Activated T-cell treated with anti-CD3 and anti-CD28 coated beads, Interleukin-2, amount 50 U/mL, for 72 hours (primary cell): ENCODE data around the gene ARHGAP15. TPM values are rescaled to one million over a fixed set of nuclear protein-coding genes. Genes with fewer than 3 reads are reported as not detected.

Experiments
- ATAC-seq, 2 donors: fragments of 150-1000 bp; cut with Tn5 transposase; replicated peaks in 1 of 2; 2 replicates each; pipeline ENCODE4 v1.10.0; 2021; ENCODE audit warnings: moderate library complexity in 2 of 2, mild to moderate bottlenecking in 1 of 2
- DNase-seq, 2 donors: peaks; one replicate each; pipeline ENCODE4 v3.0.0; 2021 to 2022; ENCODE audit warnings: mixed read lengths in 1 of 2
- H3K27ac Mint-ChIP-seq: one replicate; pipeline ENCODE4 v1.8.0; 2022; ENCODE audit warnings: mild to moderate bottlenecking, moderate library complexity, mixed read lengths
- H3K27me3 Mint-ChIP-seq: one replicate; pipeline ENCODE4 v1.8.0; 2022; ENCODE audit warnings: low read depth, mixed read lengths
- H3K36me3 Mint-ChIP-seq, 2 donors: one replicate each; pipeline ENCODE4 v1.8.0; 2022; ENCODE audit warnings: mixed read lengths in 2 of 2, mild to moderate bottlenecking in 1 of 2; ENCODE audit not compliant: insufficient read depth in 2 of 2
- H3K4me1 Mint-ChIP-seq: one replicate; pipeline ENCODE4 v1.8.0; 2022; ENCODE audit warnings: low read depth, mixed read lengths
- H3K4me3 Mint-ChIP-seq, 2 donors: one replicate each; pipeline ENCODE4 v1.8.0; 2022; ENCODE audit warnings: mild to moderate bottlenecking in 2 of 2, mixed read lengths in 2 of 2, moderate library complexity in 2 of 2
- H3K9me3 Mint-ChIP-seq, 2 donors: one replicate each; pipeline ENCODE4 v1.8.0; 2022; ENCODE audit warnings: mixed read lengths in 2 of 2
- total RNA-seq, 2 donors: library from RNA; stranded (reverse); gene quantifications; one replicate each; pipeline ENCODE4 v1.2.3, GENCODE V29; 2022

Gene ARHGAP15
- total RNA-seq, 2 donors from 2014 or later, result 94.6 to 111 TPM

DNA sequence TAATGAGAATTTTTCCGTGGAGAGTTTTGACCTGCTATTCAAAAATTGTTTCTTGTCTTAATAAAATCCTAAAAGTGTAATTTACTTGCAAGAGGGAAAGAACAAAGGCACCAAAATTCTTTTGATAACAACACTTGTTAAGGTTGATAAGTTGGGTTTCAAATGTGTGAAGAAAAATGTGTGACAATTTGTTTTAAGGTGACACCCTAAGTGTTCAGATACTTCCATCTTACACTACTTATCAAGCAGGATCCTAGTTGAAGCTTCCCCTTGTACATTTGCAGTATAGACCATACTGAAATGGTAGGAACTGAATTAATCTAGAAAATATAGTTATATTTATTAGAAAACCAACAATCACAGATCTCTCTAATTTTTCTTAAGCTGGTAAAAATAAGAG is 204.6 kb downstream of the ARHGAP15 start:
- H3K36me3 Mint-ChIP-seq, result peaks cover 0 to 3% of the 10 kb centered on the region in 2 donors
- H3K4me1 Mint-ChIP-seq, result peaks cover 32% of the 10 kb centered on the region
- no peak for ATAC-seq
- no peaks in the 10 kb centered on the region for H3K27me3 Mint-ChIP-seq
- DNase-seq, result no peak
- no peaks in the 10 kb centered on the region for H3K9me3 Mint-ChIP-seq
- H3K4me3 Mint-ChIP-seq, result no peak overlapping the region
- H3K27ac Mint-ChIP-seq, result no peak overlapping the region

DNA sequence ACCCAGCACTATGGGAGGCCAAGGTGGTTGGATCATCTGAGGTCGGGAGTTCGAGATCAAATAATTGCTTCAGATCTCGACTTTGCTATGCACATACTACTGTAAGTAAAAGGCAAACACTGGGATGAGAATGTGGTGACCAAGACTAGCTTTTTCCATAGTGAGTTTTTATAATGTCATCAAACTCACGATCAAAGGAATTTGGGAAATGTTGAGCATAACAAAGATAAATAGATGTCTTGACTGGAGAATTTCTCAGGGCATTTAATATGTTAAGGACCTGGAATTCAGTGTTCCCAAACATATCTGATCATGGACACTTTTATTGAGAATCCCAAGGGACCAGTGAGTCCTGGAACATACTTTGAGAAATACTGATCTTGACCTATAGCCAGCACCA is 205.6 kb downstream of the ARHGAP15 start:
- peaks cover 32% of the 10 kb centered on the region for H3K4me1 Mint-ChIP-seq
- H3K27me3 Mint-ChIP-seq, result no peaks in the 10 kb centered on the region
- H3K9me3 Mint-ChIP-seq, result no peaks in the 10 kb centered on the region
- peaks cover 0 to 2% of the 10 kb centered on the region in 2 donors for H3K36me3 Mint-ChIP-seq
- no peak overlapping the region for H3K27ac Mint-ChIP-seq
- no peak for ATAC-seq
- DNase-seq, result no peak
- H3K4me3 Mint-ChIP-seq, result no peak overlapping the region

DNA sequence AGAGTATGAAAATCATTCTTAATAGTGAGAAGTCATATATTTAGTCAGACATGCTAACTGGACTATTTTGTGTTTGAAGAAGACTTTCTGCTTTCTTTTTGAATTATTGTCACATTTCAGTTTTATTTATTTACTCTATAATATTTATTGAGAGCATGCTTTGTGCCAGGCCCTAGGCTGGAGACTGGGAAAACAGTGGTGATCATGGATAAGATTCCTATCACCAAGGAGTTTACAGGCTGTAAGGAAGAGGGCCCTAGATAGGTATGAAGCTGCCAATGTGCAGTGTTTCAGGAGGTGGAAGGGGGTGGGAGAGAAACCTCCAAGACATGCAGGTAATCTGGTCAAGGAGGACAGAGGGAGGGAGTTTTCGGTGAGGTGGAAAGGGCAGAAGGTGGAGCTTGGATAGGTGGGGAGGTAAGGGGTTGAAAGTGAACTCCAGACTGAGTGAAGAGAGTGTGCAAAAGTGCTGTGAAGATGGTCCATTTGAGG is 207.5 kb downstream of the ARHGAP15 start:
- no peak overlapping the region for H3K4me3 Mint-ChIP-seq
- H3K36me3 Mint-ChIP-seq, result peaks cover 0 to 2% of the 10 kb centered on the region in 2 donors
- no peaks in the 10 kb centered on the region for H3K9me3 Mint-ChIP-seq
- DNase-seq (no peak), ATAC-seq (no peak)
- H3K27ac Mint-ChIP-seq, result no peak overlapping the region
- H3K4me1 Mint-ChIP-seq, result peaks cover 31% of the 10 kb centered on the region
- no peaks in the 10 kb centered on the region for H3K27me3 Mint-ChIP-seq

DNA sequence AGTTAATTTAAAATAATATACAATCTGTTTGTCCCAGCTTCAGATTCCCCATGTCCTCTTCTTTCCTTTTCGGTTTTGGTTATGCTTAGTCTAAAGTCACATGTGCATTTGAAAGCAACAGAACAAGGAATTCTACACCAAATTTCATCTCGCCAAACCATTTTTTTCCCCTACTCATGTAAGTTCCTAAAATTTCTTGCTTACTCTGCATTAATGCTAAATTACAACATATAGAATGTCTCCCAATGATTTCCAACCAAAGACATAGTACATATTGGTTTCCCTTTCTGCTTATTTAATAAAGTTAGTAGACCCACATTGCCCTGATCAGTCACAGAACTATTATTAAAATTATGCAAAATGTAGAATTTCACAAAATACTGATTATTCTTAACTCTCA is 212.3 kb downstream of the ARHGAP15 start:
- Mint-ChIP-seq H3K27ac (no peak overlapping the region), H3K9me3 (no peaks in the 10 kb centered on the region)

DNA sequence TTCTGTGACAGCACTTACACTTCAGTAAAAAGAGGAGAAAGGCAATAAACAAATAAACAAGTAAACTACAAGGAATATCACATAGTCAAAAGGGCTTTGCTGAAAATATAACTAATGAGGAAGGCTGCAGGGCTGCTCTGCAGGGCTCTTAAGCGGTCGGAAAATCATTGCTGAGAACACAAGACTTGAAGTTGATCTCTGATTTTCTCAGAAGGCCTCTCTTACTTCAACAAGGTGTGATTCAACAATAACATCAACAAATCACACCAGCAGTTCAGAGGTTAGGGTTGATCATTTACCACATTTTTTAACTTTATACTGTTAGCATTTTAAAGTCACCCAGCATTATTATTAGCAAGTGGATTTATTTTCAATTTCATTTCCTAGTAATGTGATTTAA is 215.6 kb downstream of the ARHGAP15 start:
- Mint-ChIP-seq H3K27ac (no peak overlapping the region), H3K4me1 (peaks cover 6% of the 10 kb centered on the region), H3K4me3 (no peak overlapping the region), H3K27me3 (no peaks in the 10 kb centered on the region), H3K9me3 (no peaks in the 10 kb centered on the region), H3K36me3 (peaks cover 0 to 2% of the 10 kb centered on the region in 2 donors)
- DNase-seq (no peak), ATAC-seq (no peak)

More for the DNA sequence above, 212.3 kb downstream of the ARHGAP15 start:
- Mint-ChIP-seq H3K4me3 (no peak overlapping the region), H3K36me3 (peaks cover 0 to 2% of the 10 kb centered on the region in 2 donors), H3K4me1 (peaks cover 12% of the 10 kb centered on the region), H3K27me3 (no peaks in the 10 kb centered on the region)
- ATAC-seq (no peak), DNase-seq (no peak)

DNA sequence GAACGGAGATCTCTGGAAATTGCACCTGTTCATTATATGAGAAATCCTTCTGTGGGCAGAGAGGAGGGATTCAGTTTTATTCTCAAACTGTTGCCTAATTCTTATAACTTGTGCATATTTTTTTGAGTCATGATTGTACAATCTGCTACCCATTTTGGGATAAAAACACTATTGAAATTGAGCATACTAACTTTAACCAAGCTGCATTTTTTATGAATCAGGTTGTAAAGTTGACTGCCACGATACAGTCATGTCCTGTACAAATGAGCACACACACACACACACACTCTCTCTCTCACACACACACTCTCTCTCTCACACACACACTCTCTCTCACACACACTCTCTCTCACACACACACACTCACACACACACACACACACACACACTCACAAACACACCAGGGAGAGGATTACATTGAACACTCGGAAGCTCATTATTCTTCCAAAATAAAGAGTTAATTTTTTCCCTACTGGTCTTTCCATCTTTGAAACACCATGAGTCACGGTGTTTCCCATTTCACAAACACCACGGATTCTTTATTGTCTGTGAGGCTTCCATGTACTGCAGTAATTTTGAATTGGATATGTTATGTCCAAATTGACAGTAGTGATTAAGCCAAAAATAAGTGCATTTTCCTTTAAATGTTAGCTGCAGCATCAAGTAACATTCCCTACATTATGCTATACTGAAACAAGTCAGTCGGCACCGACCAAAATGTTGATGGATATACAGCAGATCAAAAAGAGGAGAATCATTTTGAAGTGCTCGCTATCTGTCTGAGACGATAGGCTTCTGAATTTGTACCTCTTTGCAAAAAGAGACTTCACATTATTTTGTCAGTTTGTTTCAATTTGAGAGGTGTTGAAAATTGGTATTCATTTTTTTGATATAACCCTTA is 216.9 kb downstream of the ARHGAP15 start:
- H3K27me3 Mint-ChIP-seq, result no peaks in the 10 kb centered on the region

DNA sequence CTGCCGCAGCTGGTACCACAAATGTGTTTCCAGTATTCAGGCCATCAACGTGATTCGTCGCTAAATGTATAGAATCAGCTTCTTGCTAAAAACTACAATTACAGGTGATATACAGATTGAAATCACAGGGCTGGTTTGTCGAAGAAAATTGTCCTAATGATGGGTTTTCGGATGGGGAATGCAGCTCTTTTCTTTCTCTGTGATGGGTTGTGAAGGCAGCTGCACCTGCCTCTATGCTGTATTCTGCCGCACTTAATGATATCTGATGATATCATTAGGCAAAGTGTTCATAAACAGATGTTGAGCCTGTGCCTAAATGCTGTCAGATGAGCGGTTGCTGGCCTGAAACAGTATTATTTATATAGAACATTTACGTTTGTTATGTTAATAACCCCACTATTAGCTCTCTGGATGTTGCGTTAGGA is 218.1 kb downstream of the ARHGAP15 start:
- Mint-ChIP-seq H3K27me3 (no peaks in the 10 kb centered on the region), H3K4me3 (no peak overlapping the region), H3K27ac (no peak overlapping the region), H3K36me3 (peaks cover 0 to 2% of the 10 kb centered on the region in 2 donors), H3K9me3 (no peaks in the 10 kb centered on the region), H3K4me1 (peaks cover 6% of the 10 kb centered on the region)
- DNase-seq (no peak), ATAC-seq (no peak)

More for the DNA sequence above, 216.9 kb downstream of the ARHGAP15 start:
- Mint-ChIP-seq H3K4me1 (peaks cover 6% of the 10 kb centered on the region), H3K4me3 (no peak overlapping the region), H3K9me3 (no peaks in the 10 kb centered on the region), H3K27ac (peak overlapping the region; percentile 0), H3K36me3 (peaks cover 0 to 2% of the 10 kb centered on the region in 2 donors)
- ATAC-seq, result no peak
- no peak for DNase-seq

DNA sequence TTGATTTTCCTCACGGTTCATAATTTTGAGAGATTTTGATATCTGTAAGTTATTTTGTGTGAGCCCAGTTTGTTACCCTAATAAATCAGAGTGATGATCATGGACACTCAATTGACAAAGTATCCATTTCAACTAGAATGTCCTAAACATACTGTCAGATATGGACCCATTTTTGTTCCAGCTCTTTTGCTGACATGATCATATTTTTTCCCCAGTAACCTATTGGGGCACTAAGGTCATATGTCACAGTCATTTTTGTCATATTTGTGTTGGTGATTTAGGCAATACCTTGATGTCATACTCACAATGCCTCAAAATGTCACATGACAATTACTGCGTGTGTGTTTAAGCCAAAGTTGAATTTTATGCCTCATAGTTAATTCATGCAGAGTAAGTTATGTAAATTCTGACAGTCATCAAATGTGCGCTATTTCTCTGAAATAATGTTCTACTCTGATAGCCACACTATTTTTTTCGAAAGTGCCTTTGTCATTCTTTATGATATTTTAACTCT is 218.7 kb downstream of the ARHGAP15 start:
- Mint-ChIP-seq H3K4me3 (no peak overlapping the region), H3K9me3 (no peaks in the 10 kb centered on the region), H3K27me3 (no peaks in the 10 kb centered on the region), H3K4me1 (peaks cover 4% of the 10 kb centered on the region), H3K27ac (no peak overlapping the region), H3K36me3 (peaks cover 0 to 2% of the 10 kb centered on the region in 2 donors)
- DNase-seq (no peak), ATAC-seq (no peak)

DNA sequence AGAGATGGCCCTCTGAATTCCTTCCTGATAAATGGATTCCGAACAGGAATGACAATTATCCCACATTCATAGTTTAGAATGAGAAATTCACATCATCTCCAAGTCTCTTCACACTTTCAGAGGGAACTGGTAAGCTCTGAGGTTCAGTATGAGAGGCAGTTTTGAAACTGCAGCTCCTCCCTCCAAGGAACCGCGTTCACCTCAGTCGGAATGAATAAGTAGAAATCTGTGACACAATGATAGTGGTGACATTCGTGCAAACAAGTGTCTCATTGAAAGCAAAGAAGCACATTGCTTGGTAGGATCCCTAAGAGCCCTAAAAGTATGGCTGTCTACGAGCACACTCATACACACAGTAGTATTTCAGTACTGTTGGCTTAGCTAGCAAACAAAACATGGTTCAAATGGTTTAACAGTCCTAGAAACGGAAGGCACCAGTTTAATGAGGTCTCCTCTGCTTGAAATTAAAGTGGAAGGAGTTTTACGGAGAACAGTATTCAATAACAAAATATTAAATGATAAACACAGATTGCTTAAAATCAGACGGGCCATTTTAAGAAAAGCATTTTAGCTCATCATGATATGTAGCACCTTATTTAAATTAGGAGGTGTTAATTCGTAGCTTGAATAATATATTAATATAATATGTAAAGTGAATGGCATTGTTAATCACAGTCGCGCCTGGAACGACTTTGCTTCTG is 225.0 kb downstream of the ARHGAP15 start:
- DNase-seq, result no peak
- H3K36me3 Mint-ChIP-seq, result no peaks in the 10 kb centered on the region
- peak overlapping the region; percentile 54 for H3K27ac Mint-ChIP-seq
- no peak overlapping the region for H3K4me3 Mint-ChIP-seq
- no peaks in the 10 kb centered on the region for H3K27me3 Mint-ChIP-seq
- peaks cover 6% of the 10 kb centered on the region for H3K4me1 Mint-ChIP-seq
- no peak for ATAC-seq
- no peaks in the 10 kb centered on the region for H3K9me3 Mint-ChIP-seq

DNA sequence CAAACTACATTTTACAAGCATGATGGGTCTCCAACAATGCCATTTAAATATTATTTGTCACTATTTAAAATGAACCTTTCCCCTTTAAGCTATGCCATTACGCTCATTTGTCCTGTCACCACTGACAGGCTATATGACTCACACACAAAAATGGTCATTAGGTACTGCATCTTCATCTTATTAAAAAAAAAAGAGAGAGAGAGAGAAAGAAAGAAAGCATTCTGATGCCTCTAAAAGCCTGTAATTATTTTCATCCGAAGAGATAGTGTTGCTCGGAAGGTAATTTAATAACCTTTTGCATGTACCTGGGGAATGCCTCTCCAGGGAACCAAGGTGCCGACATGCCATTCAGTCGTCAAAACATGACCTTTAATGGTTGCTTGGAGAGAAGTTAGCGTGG is 226.7 kb downstream of the ARHGAP15 start:
- DNase-seq (no peak), ATAC-seq (no peak)
- Mint-ChIP-seq H3K27ac (no peak overlapping the region), H3K9me3 (no peaks in the 10 kb centered on the region), H3K36me3 (no peaks in the 10 kb centered on the region), H3K4me1 (peaks cover 6% of the 10 kb centered on the region), H3K27me3 (no peaks in the 10 kb centered on the region), H3K4me3 (no peak overlapping the region)

DNA sequence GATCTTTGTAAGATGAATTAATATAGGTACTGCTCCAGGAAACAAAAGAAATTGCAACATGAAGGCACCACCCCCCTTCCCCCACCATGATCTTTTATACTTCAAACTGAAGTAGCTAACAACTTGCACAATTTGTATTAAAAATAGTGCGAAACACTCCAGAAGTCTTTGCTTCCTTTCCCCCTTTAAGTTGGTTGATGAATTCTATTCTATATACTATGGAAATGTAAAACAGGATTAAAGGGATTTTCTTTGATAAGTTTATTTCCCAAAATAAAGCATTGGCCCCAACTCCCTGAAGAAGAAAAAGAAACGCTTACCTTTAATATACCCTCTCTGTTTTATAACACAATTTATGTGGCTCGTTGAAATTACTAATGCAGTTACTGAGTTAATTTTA is 227.1 kb downstream of the ARHGAP15 start:
- ATAC-seq (no peak), DNase-seq (no peak)
- Mint-ChIP-seq H3K36me3 (no peaks in the 10 kb centered on the region), H3K4me3 (no peak overlapping the region), H3K27ac (no peak overlapping the region), H3K9me3 (no peaks in the 10 kb centered on the region), H3K4me1 (peaks cover 6% of the 10 kb centered on the region), H3K27me3 (no peaks in the 10 kb centered on the region)

DNA sequence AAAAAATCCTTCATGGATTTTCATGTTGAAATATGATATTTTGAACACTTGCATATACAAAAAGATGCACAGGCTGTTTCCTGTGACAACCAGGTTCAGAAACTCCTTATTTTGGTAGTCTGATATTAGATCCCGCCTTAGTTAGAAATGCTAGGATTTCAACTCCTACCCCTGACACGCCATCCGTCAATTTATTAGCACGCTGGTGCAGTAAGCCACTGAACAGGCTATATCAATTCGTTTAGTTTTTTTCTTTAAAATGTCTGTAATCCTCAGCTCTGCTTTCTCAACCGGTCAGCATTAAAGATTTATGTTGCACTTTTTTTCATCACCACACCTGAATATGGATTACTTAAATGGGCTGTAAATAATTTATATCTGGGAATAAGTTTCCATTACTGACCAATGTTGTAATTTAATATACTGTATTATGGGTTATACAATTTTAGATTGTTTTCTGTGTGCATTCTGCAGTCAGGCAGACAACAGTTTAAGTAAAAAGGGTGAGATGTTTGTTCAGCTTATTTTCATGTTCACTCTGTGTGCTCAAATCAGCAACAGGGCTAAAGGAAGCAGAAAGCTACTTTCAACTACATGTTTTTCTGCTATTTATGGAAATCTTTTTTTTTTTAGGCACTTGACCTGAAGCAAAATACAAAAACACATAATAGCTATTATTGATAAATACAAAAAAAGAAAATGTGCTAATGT is 227.7 kb downstream of the ARHGAP15 start:
- no peaks in the 10 kb centered on the region for H3K9me3 Mint-ChIP-seq
- peaks cover 6% of the 10 kb centered on the region for H3K4me1 Mint-ChIP-seq
- no peak overlapping the region for H3K27ac Mint-ChIP-seq
- DNase-seq (no peak), ATAC-seq (no peak)
- H3K36me3 Mint-ChIP-seq, result no peaks in the 10 kb centered on the region
- no peaks in the 10 kb centered on the region for H3K27me3 Mint-ChIP-seq
- H3K4me3 Mint-ChIP-seq, result no peak overlapping the region

DNA sequence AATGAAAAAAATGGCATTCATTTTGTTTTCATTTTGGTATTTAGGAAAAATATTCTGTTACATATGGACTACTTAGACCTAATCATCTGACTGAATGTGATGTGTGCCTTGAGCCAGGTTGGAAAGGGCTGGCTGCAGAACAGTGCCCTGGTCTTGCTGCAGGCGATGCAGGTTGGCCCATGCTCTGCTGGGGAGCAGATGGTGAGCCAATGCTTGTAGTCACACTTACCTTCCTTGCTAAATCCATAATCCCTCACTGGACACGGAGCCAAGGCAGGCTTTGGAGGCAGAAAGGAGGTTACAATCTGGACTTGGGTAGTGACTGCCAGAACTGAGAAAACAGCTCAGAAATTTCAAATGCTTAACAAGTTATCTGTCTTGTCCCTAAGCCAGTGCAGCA is 228.7 kb downstream of the ARHGAP15 start:
- H3K4me3 Mint-ChIP-seq, result no peak overlapping the region
- H3K36me3 Mint-ChIP-seq, result peaks cover 0 to 2% of the 10 kb centered on the region in 2 donors
- no peaks in the 10 kb centered on the region for H3K27me3 Mint-ChIP-seq
- peaks cover 6% of the 10 kb centered on the region for H3K4me1 Mint-ChIP-seq
- no peaks in the 10 kb centered on the region for H3K9me3 Mint-ChIP-seq
- ATAC-seq (no peak), DNase-seq (no peak)
- H3K27ac Mint-ChIP-seq, result no peak overlapping the region
